GM23338 (cell line): ENCODE measurements around the gene LYG2. TPM values are rescaled to one million over a fixed set of nuclear protein-coding genes. Genes with fewer than 3 reads are reported as not detected.

Experiments used
- ATAC-seq: fragments of 200-7000 bp; cut with Tn5 transposase; 3 replicates; pipeline ENCODE4 v1.9.1; 2020
- DNase-seq: peaks from one replicate; pipeline ENCODE4 v3.0.0-alpha.2; 2015; ENCODE audit warnings: low spot score
- H2AFZ ChIP-seq: fragments of 200-600 bp; sonication (generic); 2 replicates; pipeline ENCODE4 v1.8.0; 2016; ENCODE audit warnings: antibody characterized with exemption, mild to moderate bottlenecking, moderate library complexity
- H3F3A ChIP-seq: fragments of 200-600 bp; sonication (generic); replicated peaks from 2 replicates; pipeline ENCODE4 v1.8.0; 2017; ENCODE audit warnings: antibody characterized with exemption, mixed run types, low read depth
- H3K27ac ChIP-seq: fragments of 200-600 bp; sonication (generic); 2 replicates; pipeline ENCODE4 v1.6.1; 2016; ENCODE audit warnings: low read depth
- H3K27me3 ChIP-seq: fragments of 200-600 bp; sonication (generic); 2 replicates; pipeline ENCODE4 v1.8.0; 2016; ENCODE audit warnings: mild to moderate bottlenecking, mixed run types, moderate library complexity; ENCODE audit not compliant: insufficient read depth
- H3K36me3 ChIP-seq: fragments of 200-600 bp; sonication (generic); 2 replicates; pipeline ENCODE4 v1.8.0; 2016; ENCODE audit warnings: mild to moderate bottlenecking; ENCODE audit not compliant: insufficient read depth
- H3K4me1 ChIP-seq: fragments of 200-600 bp; sonication (generic); 2 replicates; pipeline ENCODE4 v1.8.0; 2016; ENCODE audit warnings: mild to moderate bottlenecking, moderate library complexity; ENCODE audit not compliant: insufficient read depth
- H3K4me2 ChIP-seq: fragments of 200-600 bp; sonication (generic); 2 replicates; pipeline ENCODE4 v1.7.1; 2017; ENCODE audit warnings: mixed run types
- H3K4me3 ChIP-seq: fragments of 200-600 bp; sonication (generic); 2 replicates; pipeline ENCODE4 v1.6.1; 2016; ENCODE audit warnings: mixed run types
- H3K79me2 ChIP-seq: fragments of 200-600 bp; sonication (generic); replicated peaks from 2 replicates; pipeline ENCODE4 v1.8.0; 2017; ENCODE audit warnings: mild to moderate bottlenecking; ENCODE audit not compliant: insufficient read depth
- H3K9me2 ChIP-seq: fragments of 200-600 bp; sonication (generic); 2 replicates; pipeline ENCODE4 v1.8.0; 2017; ENCODE audit not compliant: insufficient read depth
- H4K20me1 ChIP-seq: fragments of 200-600 bp; sonication (generic); replicated peaks from 2 replicates; pipeline ENCODE4 v1.8.0; 2017; ENCODE audit warnings: mild to moderate bottlenecking; ENCODE audit not compliant: insufficient read depth
- H3K27ac Mint-ChIP-seq: 2 replicates; pipeline ENCODE4 v1.8.0; 2020; ENCODE audit warnings: inconsistent platforms, mild to moderate bottlenecking, moderate library complexity, mixed read lengths
- H3K27me3 Mint-ChIP-seq: 3 replicates; pipeline ENCODE4 v1.8.0; 2022; ENCODE audit warnings: low read depth, mild to moderate bottlenecking, moderate library complexity, mixed read lengths, inconsistent platforms; ENCODE audit not compliant: insufficient read depth, poor library complexity
- H3K36me3 Mint-ChIP-seq: 3 replicates; pipeline ENCODE4 v1.8.0; 2021; ENCODE audit warnings: low read depth, mild to moderate bottlenecking, inconsistent platforms, moderate library complexity, mixed read lengths
- H3K4me1 Mint-ChIP-seq: 3 replicates; pipeline ENCODE4 v1.8.0; 2020; ENCODE audit warnings: mild to moderate bottlenecking, inconsistent platforms, mixed read lengths
- H3K4me3 Mint-ChIP-seq: 3 replicates; pipeline ENCODE4 v1.8.0; 2021; ENCODE audit warnings: moderate library complexity, mild to moderate bottlenecking, inconsistent platforms, mixed read lengths
- H3K9me3 Mint-ChIP-seq: 3 replicates; pipeline ENCODE4 v1.8.0; 2020; ENCODE audit warnings: moderate library complexity, mild to moderate bottlenecking, inconsistent platforms, mixed read lengths
- CREB1 ChIP-seq: fragments of 250-450 bp; sonication (Bioruptor Pico); IDR thresholded peaks from 2 replicates; pipeline ENCODE4 v1.5.0; 2020; ENCODE audit warnings: low read depth, mild to moderate bottlenecking, moderate library complexity
- EZH2 ChIP-seq: fragments of 200-600 bp; sonication (generic); IDR thresholded peaks from one replicate; pipeline ENCODE4 v1.8.0; 2017; ENCODE audit warnings: antibody characterized with exemption, mild to moderate bottlenecking, low read depth; ENCODE audit not compliant: unreplicated experiment
- EZH2phosphoT487 ChIP-seq: fragments of 200-600 bp; sonication (generic); IDR thresholded peaks from one replicate; pipeline ENCODE4 v1.8.1; 2018; ENCODE audit warnings: antibody characterized with exemption; ENCODE audit not compliant: unreplicated experiment
- JUNB ChIP-seq: IDR thresholded peaks from one replicate; pipeline ENCODE4 v1.6.1; 2016; ENCODE audit warnings: antibody characterized with exemption; ENCODE audit not compliant: unreplicated experiment
- NANOG ChIP-seq: IDR thresholded peaks from 2 replicates; pipeline ENCODE4 v1.6.1; 2016; ENCODE audit warnings: antibody characterized with exemption, borderline replicate concordance
- POLR2AphosphoS5 ChIP-seq: IDR thresholded peaks from 2 replicates; pipeline ENCODE4 v1.6.1; 2016; ENCODE audit warnings: antibody characterized with exemption, low read depth
- REST ChIP-seq: IDR thresholded peaks from one replicate; pipeline ENCODE4 v1.6.1; 2018; ENCODE audit warnings: antibody characterized with exemption; ENCODE audit not compliant: unreplicated experiment
- STAT1 ChIP-seq: IDR thresholded peaks from one replicate; pipeline ENCODE4 v1.6.1; 2016; ENCODE audit warnings: antibody characterized with exemption; ENCODE audit not compliant: unreplicated experiment
- ZNF114 ChIP-seq: fragments of 250-450 bp; sonication (Bioruptor Pico); IDR thresholded peaks from 2 replicates; pipeline ENCODE4 v1.5.0; 2020; ENCODE audit warnings: mild to moderate bottlenecking, moderate library complexity
- ZNF331 ChIP-seq: fragments of 250-450 bp; sonication (Bioruptor Pico); IDR thresholded peaks from 2 replicates; pipeline ENCODE4 v1.5.0; 2020; ENCODE audit warnings: low read depth, mild to moderate bottlenecking, moderate library complexity
- ZNF462 ChIP-seq: fragments of 250-450 bp; sonication (Bioruptor Pico); IDR thresholded peaks from 2 replicates; pipeline ENCODE4 v1.5.0; 2020; ENCODE audit warnings: mild to moderate bottlenecking, moderate library complexity
- polyA plus RNA-seq: library from polyadenylated mRNA; unstranded; fragments of >200 nt; fragmentation: Nextera tagmentation; extraction: Ambion mirVana; gene quantifications from 2 replicates; pipeline ENCODE4 v1.2.1, GENCODE V29; 2016
- total RNA-seq: library from RNA; depleted of rRNA; stranded (reverse); fragments of >200 nt; shearing (Covaris generic); gene quantifications from 2 replicates; pipeline ENCODE4 v1.2.3, GENCODE V29; 2014
- TF ChIP-seq, protein P1 (sequence below), 2 experiments: fragments of 200-600 bp in 1 of 2; sonication (generic) in 1 of 2; conservative IDR thresholded peaks; 2 replicates each; pipeline versions ENCODE4 v1.5.1 to v1.6.1; 2016 to 2017; ENCODE audit warnings: antibody characterized with exemption in 2 of 2, low read depth in 2 of 2, mild to moderate bottlenecking in 2 of 2, moderate library complexity in 1 of 2
- TF ChIP-seq, protein P2 (sequence below): IDR thresholded peaks from 2 replicates; pipeline ENCODE4 v1.6.1; 2016; ENCODE audit warnings: antibody characterized with exemption

Gene LYG2
- total and polyA plus RNA-seq, 2 experiments from 2014 or later = 0.99 TPM; not detected in 1

DNA sequence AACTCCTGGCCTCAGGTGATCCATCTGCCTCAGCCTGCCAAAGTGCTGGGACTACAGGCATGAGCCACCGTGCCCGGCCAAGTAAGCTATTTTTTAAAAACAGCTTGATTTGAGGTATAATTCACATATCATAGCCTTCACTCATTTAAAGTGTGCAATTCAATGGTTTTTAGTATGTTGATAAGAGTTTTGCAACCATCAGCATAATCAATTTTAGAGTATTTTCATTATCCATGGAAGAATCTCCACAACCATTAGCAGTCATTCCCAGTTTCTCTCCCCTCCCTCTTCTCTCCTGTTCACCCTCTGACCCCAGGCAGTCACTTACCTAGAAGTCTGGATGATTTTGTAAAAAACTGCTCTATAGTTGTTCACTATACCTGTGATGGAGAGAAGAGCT, 4.7 kb upstream of the LYG2 start:
- Histone ChIP-seq H3K79me2 (no peaks in the 10 kb centered on the region), H3K9me2 (no peaks in the 10 kb centered on the region), H3K27ac (no peak overlapping the region), H3K4me1 (no peaks in the 10 kb centered on the region), H3K4me3 (no peak overlapping the region), H2AFZ (no peak overlapping the region), H4K20me1 (no peaks in the 10 kb centered on the region), H3K36me3 (no peaks in the 10 kb centered on the region), H3K4me2 (no peak overlapping the region), H3F3A (no peaks in the 10 kb centered on the region), H3K27me3 (no peaks in the 10 kb centered on the region)
- no peak overlapping the region for H3K27ac Mint-ChIP-seq
- DNase-seq = no peak
- TF ChIP-seq EZH2phosphoT487 (no peak), ZNF114 (CRISPR knock-in tag) (no peak), EZH2 (no peak), NANOG (no peak), ZNF462 (no peak), ZNF331 (CRISPR knock-in tag) (no peak), REST (no peak), POLR2AphosphoS5 (no peak), JUNB (no peak), STAT1 (no peak), CREB1 (CRISPR knock-in tag) (no peak)
- TF ChIP-seq, protein P1, sequence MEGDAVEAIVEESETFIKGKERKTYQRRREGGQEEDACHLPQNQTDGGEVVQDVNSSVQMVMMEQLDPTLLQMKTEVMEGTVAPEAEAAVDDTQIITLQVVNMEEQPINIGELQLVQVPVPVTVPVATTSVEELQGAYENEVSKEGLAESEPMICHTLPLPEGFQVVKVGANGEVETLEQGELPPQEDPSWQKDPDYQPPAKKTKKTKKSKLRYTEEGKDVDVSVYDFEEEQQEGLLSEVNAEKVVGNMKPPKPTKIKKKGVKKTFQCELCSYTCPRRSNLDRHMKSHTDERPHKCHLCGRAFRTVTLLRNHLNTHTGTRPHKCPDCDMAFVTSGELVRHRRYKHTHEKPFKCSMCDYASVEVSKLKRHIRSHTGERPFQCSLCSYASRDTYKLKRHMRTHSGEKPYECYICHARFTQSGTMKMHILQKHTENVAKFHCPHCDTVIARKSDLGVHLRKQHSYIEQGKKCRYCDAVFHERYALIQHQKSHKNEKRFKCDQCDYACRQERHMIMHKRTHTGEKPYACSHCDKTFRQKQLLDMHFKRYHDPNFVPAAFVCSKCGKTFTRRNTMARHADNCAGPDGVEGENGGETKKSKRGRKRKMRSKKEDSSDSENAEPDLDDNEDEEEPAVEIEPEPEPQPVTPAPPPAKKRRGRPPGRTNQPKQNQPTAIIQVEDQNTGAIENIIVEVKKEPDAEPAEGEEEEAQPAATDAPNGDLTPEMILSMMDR (conservative IDR thresholded peaks at IDR 0.05; ENCODE audit: low read depth in 2 of 2) = no peak
- TF ChIP-seq, protein P2, sequence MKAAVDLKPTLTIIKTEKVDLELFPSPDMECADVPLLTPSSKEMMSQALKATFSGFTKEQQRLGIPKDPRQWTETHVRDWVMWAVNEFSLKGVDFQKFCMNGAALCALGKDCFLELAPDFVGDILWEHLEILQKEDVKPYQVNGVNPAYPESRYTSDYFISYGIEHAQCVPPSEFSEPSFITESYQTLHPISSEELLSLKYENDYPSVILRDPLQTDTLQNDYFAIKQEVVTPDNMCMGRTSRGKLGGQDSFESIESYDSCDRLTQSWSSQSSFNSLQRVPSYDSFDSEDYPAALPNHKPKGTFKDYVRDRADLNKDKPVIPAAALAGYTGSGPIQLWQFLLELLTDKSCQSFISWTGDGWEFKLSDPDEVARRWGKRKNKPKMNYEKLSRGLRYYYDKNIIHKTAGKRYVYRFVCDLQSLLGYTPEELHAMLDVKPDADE = no peak
- no peaks in the 10 kb centered on the region; the same call in 2 of the 3 replicates for H3K36me3 Mint-ChIP-seq
- no peaks in the 10 kb centered on the region; the same call in 1 of the 3 replicates for H3K9me3 Mint-ChIP-seq
- H3K4me3 Mint-ChIP-seq = no peak overlapping the region
- no peaks in the 10 kb centered on the region; the same call in 2 of the 3 replicates for H3K4me1 Mint-ChIP-seq
- peaks cover 3% of the 10 kb centered on the region for H3K27me3 Mint-ChIP-seq
- no peak for ATAC-seq
